COR-L47 (cell line): ENCODE results near the gene MSL1.
"Not testable (repeated sequence)": the region's sequence is repeated elsewhere in the genome, so short reads cannot be mapped to it uniquely, and the experiment has no call there.

ENCODE experiments used
- DNase-seq: peaks from one replicate; lab custom pipeline; 2025; lab: John Stamatoyannopoulos, UW

Gene MSL1

GRCh38 chr17:40124279-40125141 is 2.7 kb downstream of the MSL1 start:
- peak; percentile 17 for DNase-seq

- DNase-seq: no peak
Observed at GRCh38 chr17:40129498-40129897, 7.7 kb downstream of the MSL1 start.

DNA sequence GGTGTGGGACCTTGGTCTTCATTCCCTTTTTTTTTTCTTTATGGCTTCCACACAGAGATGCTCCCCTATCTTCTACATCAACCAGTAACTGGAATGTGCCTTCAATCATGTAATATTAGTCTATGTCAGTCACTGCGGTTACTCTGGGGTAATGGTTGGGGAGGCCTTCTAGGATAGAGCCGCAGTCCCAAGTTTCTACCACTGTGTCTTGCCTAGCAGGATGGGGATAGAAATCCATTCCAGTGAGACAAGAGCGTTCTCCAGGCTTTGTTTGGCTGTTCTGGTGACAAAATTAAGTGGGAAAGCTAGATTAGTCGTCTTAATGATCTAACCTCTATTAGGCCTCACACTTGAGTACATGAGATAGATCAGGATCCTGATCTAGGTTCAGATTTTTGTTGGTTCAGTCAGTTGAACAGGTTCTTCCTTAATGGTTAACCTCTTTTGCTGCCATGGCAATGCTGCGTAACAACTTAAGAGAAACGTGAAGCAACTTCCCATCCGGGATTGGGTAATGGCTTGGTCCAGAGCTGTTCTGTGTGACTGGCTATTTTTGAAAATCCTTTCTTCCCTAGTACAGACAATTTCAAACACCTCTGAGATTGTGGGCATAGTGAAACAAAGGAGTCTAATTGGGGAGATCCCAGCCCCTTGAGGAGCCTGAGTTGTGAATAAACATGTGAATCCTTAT is 8.7 kb downstream of the MSL1 start:
- no peak for DNase-seq

- DNase-seq: no peak
Observed at GRCh38 chr17:40134184-40134583, 12.4 kb downstream of the MSL1 start.

- no peak for DNase-seq
Observed at GRCh38 chr17:40135817-40136216, 14.0 kb downstream of the MSL1 start.

GRCh38 chr17:40139566-40140058 is 17.8 kb downstream of the MSL1 start:
- DNase-seq: no peak

DNA sequence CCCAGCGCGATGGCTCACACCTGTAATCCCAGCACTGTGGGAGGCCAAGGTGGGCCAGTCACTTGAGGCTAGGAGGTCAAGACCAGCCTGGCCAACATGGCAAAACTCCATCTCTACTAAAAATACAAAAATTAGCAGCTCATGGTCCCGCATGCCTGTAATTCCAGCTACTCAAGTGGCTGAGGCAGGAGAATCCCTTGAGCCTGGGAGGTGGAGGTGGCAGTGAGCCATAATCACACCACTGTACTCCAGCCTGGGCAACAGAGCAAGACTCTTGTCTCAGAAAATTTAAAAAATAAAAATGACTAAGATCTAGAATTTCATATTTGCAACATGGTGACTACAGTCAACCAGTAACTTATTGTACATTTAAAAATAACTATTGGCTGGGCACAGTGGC is 21.4 kb downstream of the MSL1 start:
- DNase-seq: not testable (repeated sequence)

- DNase-seq: no peak
Observed at GRCh38 chr17:40145476-40145875, 23.7 kb downstream of the MSL1 start.

DNA sequence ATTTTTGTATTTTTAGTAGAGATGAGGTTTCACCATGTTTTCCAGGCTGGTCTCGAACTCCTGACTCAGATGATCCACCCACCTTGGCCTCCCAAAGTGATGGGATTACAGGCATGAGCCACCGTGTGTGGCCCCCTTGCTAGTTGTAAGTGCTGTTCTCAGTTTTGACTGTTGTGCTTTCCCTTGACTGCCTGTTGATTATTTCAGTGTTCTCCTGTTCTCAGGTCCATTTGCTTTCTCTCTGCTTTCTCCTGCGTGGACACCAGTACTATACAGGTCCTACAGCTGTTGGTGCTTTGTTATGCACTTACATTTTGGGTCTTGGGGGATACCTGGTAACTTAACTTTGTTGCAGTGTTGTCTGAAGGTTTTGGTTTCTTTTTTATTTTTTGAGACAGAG is 26.8 kb downstream of the MSL1 start:
- DNase-seq: no peak

GRCh38 chr17:40150276-40150675 is 28.5 kb downstream of the MSL1 start:
- DNase-seq: no peak

- DNase-seq: no peak
Observed at GRCh38 chr17:40151414-40151963, 29.7 kb downstream of the MSL1 start.

DNA sequence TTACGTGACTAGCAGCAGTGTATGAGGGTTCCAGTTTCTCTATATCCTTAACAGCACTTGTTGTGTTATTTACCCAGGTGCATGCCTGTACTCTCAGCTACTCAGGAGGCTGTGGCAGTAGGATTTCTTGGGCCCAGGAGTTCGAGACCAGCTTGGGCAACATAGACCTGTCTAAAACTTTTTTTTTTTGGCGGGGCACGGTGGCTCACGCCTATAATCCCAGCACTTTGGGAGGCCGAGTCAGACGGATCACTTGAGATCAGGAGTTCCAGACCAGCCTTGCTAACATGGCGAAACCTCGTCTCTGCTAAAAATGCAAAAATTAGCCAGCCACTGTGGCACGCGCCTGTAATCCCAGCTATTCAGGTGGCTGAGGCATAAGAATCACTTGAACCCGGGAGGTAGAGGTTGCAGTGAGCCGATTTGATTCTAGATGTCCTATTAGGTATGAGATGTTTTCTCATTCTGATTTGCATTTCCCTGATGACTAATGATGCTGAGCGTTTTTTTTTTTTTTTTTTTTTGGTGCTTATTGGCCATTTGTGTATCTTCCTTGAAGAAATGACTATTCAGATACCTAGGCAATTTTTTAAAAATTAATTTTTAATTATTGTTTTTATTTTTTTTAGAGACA is 31.9 kb downstream of the MSL1 start:
- DNase-seq: no peak

- no peak for DNase-seq
Observed at GRCh38 chr17:40157973-40158372, 36.2 kb downstream of the MSL1 start.

GRCh38 chr17:40158438-40159013 is 36.8 kb downstream of the MSL1 start:
- DNase-seq: no peak

DNA sequence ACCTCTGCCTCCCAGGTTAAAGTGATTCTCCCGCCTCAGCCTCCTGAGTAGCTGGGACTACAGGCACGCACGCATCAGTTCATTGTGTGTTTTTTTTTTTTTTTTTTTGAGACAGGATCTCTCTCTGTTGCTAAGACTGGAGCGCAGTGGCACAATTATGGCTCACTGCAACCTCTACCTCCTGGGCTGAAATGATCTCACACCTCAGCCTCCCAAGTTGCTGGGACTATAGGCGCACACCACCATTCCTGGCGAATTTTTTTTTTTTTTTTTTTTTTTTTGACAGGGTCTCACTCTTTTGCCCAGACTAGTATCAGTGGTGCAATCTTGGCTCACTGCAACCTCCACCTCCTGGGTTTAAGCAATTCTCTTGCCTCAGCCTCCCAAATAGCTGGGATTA is 37.7 kb downstream of the MSL1 start:
- DNase-seq: no peak

GRCh38 chr17:40167685-40168261 is 46.0 kb downstream of the MSL1 start:
- DNase-seq: no peak

DNA sequence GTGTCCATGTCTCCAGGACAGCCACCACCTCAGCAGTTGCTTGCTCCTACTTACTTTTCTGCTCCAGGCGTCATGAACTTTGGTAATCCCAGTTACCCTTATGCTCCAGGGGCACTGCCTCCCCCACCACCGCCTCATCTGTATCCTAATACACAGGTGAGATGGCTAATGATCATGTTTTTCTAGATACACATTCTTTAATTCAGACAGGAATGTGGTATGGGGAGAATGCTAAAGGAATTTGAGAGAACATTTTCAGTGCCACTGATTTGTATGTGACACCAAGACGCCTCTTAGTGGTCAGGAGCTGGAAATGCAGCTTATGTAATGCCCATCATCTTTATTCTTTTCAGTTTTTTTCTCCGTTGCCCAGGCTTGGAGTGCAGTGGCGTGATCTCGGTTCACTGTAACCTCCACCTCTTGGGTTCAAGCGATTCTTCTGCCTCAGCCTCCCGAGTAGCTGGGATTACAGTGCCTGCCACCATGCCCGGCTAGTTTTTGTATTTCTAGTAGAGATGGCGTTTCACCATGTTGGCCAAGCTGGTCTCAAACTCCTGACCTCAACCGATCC is 46.6 kb downstream of the MSL1 start:
- DNase-seq: peak; percentile 49

DNA sequence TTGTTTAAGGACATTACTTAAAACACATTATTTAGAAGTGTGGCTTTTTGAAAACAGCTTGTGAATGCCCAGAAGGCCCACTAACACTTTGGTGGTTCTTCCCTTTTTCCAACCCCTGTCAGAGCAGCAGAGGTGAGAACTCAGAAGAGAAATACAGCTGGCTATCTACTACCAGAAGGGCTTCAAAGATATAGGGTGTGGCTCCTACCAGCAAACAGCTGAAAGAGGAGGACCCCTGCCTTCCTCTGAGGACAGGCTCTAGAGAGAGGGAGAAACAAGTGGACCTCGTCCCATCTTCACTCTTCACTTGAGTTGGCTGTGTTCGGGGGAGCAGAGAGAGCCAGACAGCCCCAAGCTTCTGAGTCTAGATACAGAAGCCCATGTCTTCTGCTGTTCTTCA is 48.6 kb downstream of the MSL1 start:
- DNase-seq: no peak

GRCh38 chr17:40171750-40172149 is 50.0 kb downstream of the MSL1 start:
- DNase-seq: no peak

- no peak for DNase-seq
Observed at GRCh38 chr17:40173091-40173777, 51.5 kb downstream of the MSL1 start.

DNA sequence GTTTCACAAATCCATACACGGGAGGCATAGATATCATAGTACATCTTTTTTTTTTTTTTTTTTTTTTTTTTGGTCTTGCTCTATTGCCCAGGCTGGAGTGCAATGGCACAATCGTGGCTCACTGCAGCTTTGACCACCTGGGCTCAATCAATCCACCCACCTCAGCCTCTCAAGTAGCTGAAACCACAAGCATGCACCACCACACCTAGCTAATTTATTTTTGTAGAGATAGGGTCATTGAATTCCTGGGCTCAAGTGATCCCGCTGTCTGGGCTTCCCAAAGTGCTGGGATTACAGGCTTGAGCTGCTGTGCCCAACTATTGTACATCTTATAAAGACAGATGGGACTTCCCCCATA is 52.0 kb downstream of the MSL1 start:
- DNase-seq: no peak
